GM18526 (cell line): ENCODE data around the gene ZMYND10.

ENCODE experiments used
- POLR2A ChIP-seq: IDR thresholded peaks from 3 replicates; pipeline ENCODE4 v1.6.1; 2011; ENCODE audit not compliant: insufficient read length; ENCODE audit errors: extremely low read depth

Gene ZMYND10

GRCh38 chr3:50345586-50346234, at the start of gene ZMYND10:
Gene ZMYND10, minus strand, starts transcription at chr3:50345732. Its CDS starts 153 bp downstream, at chr3:50345579.
- no peak for TF ChIP-seq POLR2A

- no peak for TF ChIP-seq POLR2A
These were observed 47.5 kb upstream of the ZMYND10 start for GRCh38 chr3:50393061-50393460.

DNA sequence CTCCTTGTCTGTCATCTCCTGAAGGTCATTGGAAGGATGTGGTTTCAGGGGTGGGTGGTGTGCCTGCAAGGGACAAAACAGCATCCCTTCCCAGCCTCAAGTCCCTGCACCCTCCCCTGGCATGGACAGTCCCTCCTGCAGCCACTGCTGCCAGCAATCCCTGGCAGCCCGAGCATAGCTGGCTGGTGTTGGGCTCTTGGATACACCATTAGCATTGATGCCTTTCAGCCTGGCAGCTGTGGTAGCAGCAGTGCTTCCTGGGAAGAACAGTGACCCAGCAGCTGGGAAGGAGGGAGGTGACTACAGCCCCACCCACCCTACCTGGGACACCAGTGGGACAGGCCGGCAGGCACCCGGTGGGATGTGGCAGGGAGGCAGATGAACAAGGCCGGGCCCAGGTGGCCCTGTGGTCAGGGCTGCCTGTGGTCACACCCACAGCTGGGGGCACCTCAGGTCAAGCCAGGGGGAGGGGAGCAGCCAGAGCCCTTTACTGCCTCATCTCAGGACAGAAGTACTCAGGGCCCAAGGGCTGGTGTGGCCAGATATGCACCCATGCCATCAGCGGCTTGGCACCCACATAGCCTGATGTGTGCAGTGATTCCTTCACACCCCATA, 46.7 kb upstream of the ZMYND10 start:
- no peak for TF ChIP-seq POLR2A

DNA sequence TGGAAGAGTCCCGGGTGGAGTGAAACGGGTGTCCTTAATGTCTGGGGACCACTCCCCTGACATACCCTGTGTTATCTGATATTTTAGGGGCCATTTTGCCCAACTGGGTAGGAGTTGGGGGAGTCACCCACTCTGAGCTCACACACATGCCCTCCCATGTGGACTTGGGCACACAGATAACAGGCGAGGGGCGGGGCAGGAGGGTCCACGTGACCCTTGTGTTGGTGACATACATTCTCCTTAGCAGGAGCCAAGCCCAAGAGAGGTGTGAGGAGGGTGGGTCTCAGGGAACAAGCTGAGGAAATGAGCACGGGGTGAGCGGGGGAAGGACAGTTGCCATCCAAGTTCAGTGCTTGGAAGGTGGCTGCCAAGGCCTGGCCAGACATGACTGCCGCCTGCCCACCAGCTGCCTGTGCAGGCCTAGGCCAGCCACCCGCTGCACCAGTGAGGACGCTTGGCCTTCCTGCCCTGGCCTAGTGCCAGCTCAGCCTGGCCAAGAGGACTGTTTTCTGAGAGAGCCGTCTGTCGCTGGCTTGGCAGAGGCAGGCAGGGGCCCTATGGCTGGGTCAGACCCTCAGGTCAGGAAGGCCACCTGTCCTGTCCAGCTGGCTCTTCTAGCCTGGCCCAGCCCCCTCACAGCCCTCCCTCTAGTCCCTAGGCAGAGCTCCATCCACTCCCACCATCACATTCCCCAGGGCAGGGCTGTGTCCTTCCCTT, 45.1 kb upstream of the ZMYND10 start:
- TF ChIP-seq POLR2A: no peak

- TF ChIP-seq POLR2A: no peak
These were observed 43.9 kb upstream of the ZMYND10 start for GRCh38 chr3:50389414-50389767.

- no peak for TF ChIP-seq POLR2A
These were observed 43.3 kb upstream of the ZMYND10 start for GRCh38 chr3:50388720-50389413.

DNA sequence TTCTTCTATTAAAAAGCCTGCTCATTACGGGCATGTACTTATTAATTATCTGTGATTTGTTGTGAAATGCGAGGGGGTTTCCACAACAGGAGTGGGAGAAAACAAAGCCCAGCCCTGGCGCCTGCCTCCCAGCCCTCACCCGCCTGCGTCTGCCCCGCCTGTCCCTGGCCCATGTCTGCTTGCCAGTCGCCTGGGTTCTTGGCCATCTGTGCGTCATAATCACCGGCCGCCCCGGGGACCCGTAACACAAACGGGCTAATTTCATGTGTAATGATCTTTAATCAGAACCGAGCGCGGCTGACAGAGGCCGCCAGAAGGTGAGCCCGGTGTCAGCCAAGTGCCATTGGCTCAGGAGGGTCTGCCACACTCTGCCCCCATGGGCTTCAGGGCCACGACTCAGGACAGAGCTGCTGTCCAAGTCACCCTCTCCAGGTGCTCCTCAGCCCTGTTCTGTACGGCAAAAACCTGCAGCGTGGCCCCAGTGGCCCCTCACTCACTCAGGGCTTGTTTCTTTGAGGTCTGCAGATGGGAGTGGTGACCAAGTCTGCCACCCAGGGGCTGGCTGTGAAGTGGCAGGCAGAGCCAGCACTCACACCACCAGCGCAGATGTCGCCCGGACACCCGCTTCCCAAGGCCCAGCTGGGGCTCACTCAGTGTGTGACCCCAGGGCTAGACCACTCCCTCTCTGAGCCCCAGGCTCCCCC, 42.6 kb upstream of the ZMYND10 start:
- TF ChIP-seq POLR2A: no peak

GRCh38 chr3:50385754-50386153, 40.2 kb upstream of the ZMYND10 start:
- TF ChIP-seq POLR2A: no peak

DNA sequence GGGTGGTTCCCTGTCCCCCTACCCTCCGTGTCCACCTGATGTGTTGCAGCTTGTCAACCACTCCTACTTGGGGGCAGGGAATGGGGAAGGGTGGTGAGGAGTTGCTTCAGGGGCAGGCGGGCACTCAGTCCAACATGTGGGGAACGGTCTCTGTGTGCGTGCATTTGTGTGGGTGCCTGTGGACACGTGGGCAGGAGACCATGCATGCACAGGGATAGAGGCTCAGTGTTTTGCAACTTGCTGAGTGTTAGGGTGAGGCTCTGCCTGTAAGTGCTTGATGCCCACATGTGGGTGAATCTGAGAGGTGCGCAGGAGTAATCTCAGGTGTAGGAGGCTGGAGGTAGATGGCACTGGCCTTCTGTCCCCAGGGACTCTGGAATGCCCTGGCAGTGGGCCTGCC, 38.2 kb upstream of the ZMYND10 start:
- TF ChIP-seq POLR2A: no peak

DNA sequence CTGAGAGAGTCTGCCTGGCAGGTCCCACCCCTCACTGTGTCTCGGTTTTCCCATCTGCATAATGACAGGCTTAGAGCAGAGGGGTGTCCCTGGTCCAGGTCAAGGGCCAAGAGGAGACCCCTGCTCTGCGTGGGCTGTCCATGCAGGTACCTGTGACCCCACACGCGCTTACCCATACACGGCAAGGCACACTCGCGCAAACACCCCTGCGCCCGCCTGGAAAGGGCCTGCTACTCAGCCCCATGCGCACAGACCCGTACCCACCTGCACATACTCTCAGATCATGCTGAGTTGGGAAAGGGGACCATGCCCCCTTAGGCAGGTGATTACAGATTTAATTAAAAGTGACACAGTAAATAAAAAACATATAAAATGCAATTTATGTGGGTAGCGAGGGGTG, 37.2 kb upstream of the ZMYND10 start:
- TF ChIP-seq POLR2A: no peak

DNA sequence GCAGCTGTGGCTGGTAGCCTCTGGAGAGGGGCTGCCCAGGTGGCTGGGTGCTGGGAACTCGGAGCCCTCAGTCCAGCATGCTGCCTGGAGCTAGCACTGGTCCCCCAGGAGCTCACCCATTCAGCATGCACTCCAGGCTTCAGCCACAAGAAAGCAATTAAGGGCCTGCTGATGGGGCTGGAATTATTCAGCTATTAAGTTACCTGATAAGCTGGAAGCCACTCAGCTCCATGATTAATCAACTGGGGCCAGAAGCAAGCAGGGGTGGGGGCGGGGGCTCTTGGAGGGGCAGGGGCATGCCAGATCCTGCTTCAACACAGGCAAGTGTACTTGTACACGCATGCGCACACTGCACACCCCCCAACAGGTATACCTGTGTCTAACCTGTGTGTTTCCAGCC, 35.9 kb upstream of the ZMYND10 start:
- no peak for TF ChIP-seq POLR2A

DNA sequence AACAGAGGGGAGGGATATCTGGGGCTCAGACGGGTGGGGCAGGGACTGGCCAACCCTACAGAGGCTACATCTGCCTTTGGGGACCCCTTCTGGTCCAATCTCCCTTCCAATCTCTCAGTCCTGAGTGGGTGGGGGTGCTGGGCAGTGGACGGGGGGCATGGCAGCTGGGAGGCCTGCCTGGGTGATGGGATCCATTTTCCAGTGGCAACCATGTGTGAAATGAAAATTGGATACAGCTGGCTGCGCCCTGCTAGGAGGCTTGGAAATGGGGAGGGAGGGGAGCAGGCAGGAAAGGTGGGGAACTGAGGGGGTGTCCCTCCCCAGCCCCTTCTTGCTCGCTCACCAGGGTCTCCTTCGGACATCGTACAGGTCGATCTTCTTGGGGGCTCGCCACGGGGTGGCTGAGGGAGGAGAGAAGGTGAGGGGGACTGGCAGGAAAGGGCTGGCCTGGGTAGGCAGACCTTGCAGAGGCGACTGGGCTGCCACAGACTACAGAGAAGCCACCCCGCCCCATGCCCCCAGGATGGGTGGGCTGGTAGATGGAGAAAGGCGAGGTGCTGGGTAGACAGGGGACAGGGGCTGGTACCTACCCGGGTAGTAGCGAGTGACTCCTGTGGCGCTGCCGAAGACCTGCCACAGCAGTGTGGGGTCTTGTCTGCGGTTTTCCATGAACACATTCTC, 35.0 kb upstream of the ZMYND10 start:
- no peak for TF ChIP-seq POLR2A

DNA sequence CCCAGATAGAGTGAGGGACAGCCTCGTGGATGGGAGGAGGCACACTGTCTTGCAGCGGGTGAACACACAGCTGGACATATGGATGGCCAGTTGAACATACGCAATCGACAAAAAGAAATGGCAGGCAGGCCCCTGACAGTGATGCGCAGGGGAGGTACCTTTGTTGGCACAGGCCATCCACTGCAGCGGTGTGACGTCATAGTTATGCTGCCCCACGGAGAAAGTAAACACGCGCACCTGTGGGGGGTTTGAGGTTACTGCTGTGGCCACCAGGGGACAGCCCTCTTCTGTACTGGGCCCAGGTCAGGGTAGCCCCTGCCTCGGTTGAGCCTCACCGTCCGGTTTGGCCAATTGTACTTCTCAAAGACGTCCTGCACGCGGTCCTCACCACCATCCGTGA, 33.2 kb upstream of the ZMYND10 start:
- no peak for TF ChIP-seq POLR2A

- no peak for TF ChIP-seq POLR2A
These were observed 32.5 kb upstream of the ZMYND10 start for GRCh38 chr3:50378024-50378423.
